NCI-H146 (cell line): ENCODE results near the gene OSR1.
"Not testable (repeated sequence)": the region's sequence is repeated elsewhere in the genome, so short reads cannot be mapped to it uniquely, and the experiment has no call there.

Experiments used
- DNase-seq: peaks from one replicate; lab custom pipeline; 2025; lab: John Stamatoyannopoulos, UW

The OSR1 gene

GRCh38 chr2:19358242-19359020 is at the start of gene OSR1:
TSS of gene OSR1 (minus strand) at chr2:19358623. CDS start at chr2:19353805, 4,818 bp downstream.
- DNase-seq, result no peak

- DNase-seq, result peak; percentile 14
Measured at GRCh38 chr2:19403785-19404184, 45.4 kb upstream of the OSR1 start.

- no peak for DNase-seq
Measured at GRCh38 chr2:19392191-19392590, 33.8 kb upstream of the OSR1 start.

GRCh38 chr2:19389469-19389868 is 31.0 kb upstream of the OSR1 start:
- DNase-seq, result not testable (repeated sequence)

GRCh38 chr2:19380532-19380931 is 22.1 kb upstream of the OSR1 start:
- peak; percentile 50 for DNase-seq

- DNase-seq, result no peak
Measured at GRCh38 chr2:19378939-19379338, 20.5 kb upstream of the OSR1 start.

- no peak for DNase-seq
Measured at GRCh38 chr2:19377717-19378116, 19.3 kb upstream of the OSR1 start.

GRCh38 chr2:19373352-19373751 is 14.9 kb upstream of the OSR1 start:
- peak; percentile 12 for DNase-seq

GRCh38 chr2:19371996-19372582 is 13.7 kb upstream of the OSR1 start:
- DNase-seq, result no peak

GRCh38 chr2:19369341-19369955 is 11.0 kb upstream of the OSR1 start:
- DNase-seq, result peak; percentile 51

- DNase-seq, result no peak
Measured at GRCh38 chr2:19368760-19369159, 10.3 kb upstream of the OSR1 start.

- DNase-seq, result no peak
Measured at GRCh38 chr2:19367326-19367725, 8.9 kb upstream of the OSR1 start.

GRCh38 chr2:19365126-19365525 is 6.7 kb upstream of the OSR1 start:
- DNase-seq, result no peak

GRCh38 chr2:19364014-19364413 is 5.6 kb upstream of the OSR1 start:
- DNase-seq, result no peak

- no peak for DNase-seq
Measured at GRCh38 chr2:19363474-19363778, 5.0 kb upstream of the OSR1 start.

- peak; percentile 82 for DNase-seq
Measured at GRCh38 chr2:19362755-19363473, 4.5 kb upstream of the OSR1 start.

- no peak for DNase-seq
Measured at GRCh38 chr2:19362094-19362754, 3.8 kb upstream of the OSR1 start.

- no peak for DNase-seq
Measured at GRCh38 chr2:19361325-19361990, 3.0 kb upstream of the OSR1 start.

GRCh38 chr2:19360966-19361321 is 2.5 kb upstream of the OSR1 start:
- DNase-seq, result no peak

- no peak for DNase-seq
Measured at GRCh38 chr2:19360266-19360965, 2.0 kb upstream of the OSR1 start.

GRCh38 chr2:19359456-19359855 is 1.0 kb upstream of the OSR1 start:
- DNase-seq, result no peak
